Neural cell (in vitro differentiated cells): ENCODE data around the gene ARL4A.

Source experiments
- CTCF ChIP-seq: fragments of 450-650 bp; IDR thresholded peaks from 2 replicates; pipeline ENCODE4 v1.5.1; 2014; ENCODE audit warnings: antibody characterized with exemption, mild to moderate bottlenecking, moderate library complexity; ENCODE audit not compliant: poor library complexity, severe bottlenecking
- EP300 ChIP-seq: fragments of 450-650 bp; conservative IDR thresholded peaks from 2 replicates; pipeline ENCODE4 v1.6.1; 2014; ENCODE audit warnings: antibody characterized with exemption, mild to moderate bottlenecking, moderate library complexity; ENCODE audit not compliant: poor library complexity, severe bottlenecking
- EZH2 ChIP-seq: fragments of 200-600, 300-800 bp; shearing (Covaris generic), sonication (generic); IDR thresholded peaks from 2 replicates; pipeline ENCODE4 v1.6.1; 2014; ENCODE audit warnings: antibody characterized with exemption, low read length, borderline replicate concordance, mild to moderate bottlenecking; ENCODE audit not compliant: insufficient read depth, poor library complexity, severe bottlenecking
- MXI1 ChIP-seq: fragments of 450-650 bp; conservative IDR thresholded peaks from 2 replicates; pipeline ENCODE4 v1.6.1; 2014; ENCODE audit warnings: antibody characterized with exemption, mild to moderate bottlenecking; ENCODE audit not compliant: poor library complexity, severe bottlenecking
- POLR2AphosphoS5 ChIP-seq: IDR thresholded peaks from 2 replicates; pipeline ENCODE4 v1.6.1; 2012
- RAD21 ChIP-seq: fragments of 450-650 bp; conservative IDR thresholded peaks from 2 replicates; pipeline ENCODE4 v1.6.1; 2014; ENCODE audit warnings: antibody characterized with exemption, mild to moderate bottlenecking, moderate library complexity
- REST ChIP-seq: IDR thresholded peaks from 2 replicates; pipeline ENCODE4 v1.6.1; 2012; ENCODE audit warnings: borderline replicate concordance
- TAF1 ChIP-seq: IDR thresholded peaks from 2 replicates; pipeline ENCODE4 v1.6.1; 2012; ENCODE audit warnings: low read depth

GRCh38 chr7:12684733-12685132 lies 2.7 kb upstream of the ARL4A start:
- TF ChIP-seq CTCF (no peak), EZH2 (no peak), POLR2AphosphoS5 (no peak), EP300 (no peak), MXI1 (no peak), RAD21 (no peak), TAF1 (no peak), REST (no peak)
